Ishikawa (cell line): ENCODE results near the gene RPGRIP1.
A peak's percentile ranks its signal among the peaks of the same experiment; 100 is the strongest.

Experiments
- CEBPB ChIP-seq: IDR thresholded peaks from 2 replicates; pipeline ENCODE4 v1.6.1; 2012
- CREB1 ChIP-seq: IDR thresholded peaks from 2 replicates; pipeline ENCODE4 v1.6.1; 2012; ENCODE audit warnings: low read depth
- EGR1 ChIP-seq: IDR thresholded peaks from 2 replicates; pipeline ENCODE4 v1.6.1; 2012
- EP300 ChIP-seq: IDR thresholded peaks from 2 replicates; pipeline ENCODE4 v1.6.1; 2012; ENCODE audit warnings: borderline replicate concordance
- FOXM1 ChIP-seq: IDR thresholded peaks from 2 replicates; pipeline ENCODE4 v1.6.1; 2012; ENCODE audit warnings: low read depth, borderline replicate concordance
- MAX ChIP-seq: IDR thresholded peaks from 2 replicates; pipeline ENCODE4 v1.6.1; 2012
- NFIC ChIP-seq: IDR thresholded peaks from 2 replicates; pipeline ENCODE4 v1.6.1; 2012
- RAD21 ChIP-seq: IDR thresholded peaks from 2 replicates; pipeline ENCODE4 v1.6.1; 2012; ENCODE audit warnings: low read depth
- REST ChIP-seq: IDR thresholded peaks from 2 replicates; pipeline ENCODE4 v1.6.1; 2012; ENCODE audit warnings: low read depth, mild to moderate bottlenecking
- TAF1 ChIP-seq: IDR thresholded peaks from 2 replicates; pipeline ENCODE4 v1.6.1; 2012; ENCODE audit warnings: low read depth, mild to moderate bottlenecking
- TCF12 ChIP-seq: IDR thresholded peaks from 2 replicates; pipeline ENCODE4 v1.6.1; 2012; ENCODE audit warnings: low read depth
- TEAD4 ChIP-seq: IDR thresholded peaks from 2 replicates; pipeline ENCODE4 v1.6.1; 2012
- USF1 ChIP-seq: IDR thresholded peaks from 2 replicates; pipeline ENCODE4 v1.6.1; 2012
- YY1 ChIP-seq: IDR thresholded peaks from 2 replicates; pipeline ENCODE4 v1.6.1; 2012; ENCODE audit warnings: low read depth
- ZBTB7A ChIP-seq: IDR thresholded peaks from 2 replicates; pipeline ENCODE4 v1.6.1; 2012; ENCODE audit warnings: low read depth

The RPGRIP1 gene

GRCh38 chr14:21268617-21269251 lies 11.1 kb upstream of the RPGRIP1 start:
- TF ChIP-seq MAX, result 0 out of 2 replicates have a peak, but pooled peaks have one; percentile 18
- TF ChIP-seq RAD21, result no peak

GRCh38 chr14:21269252-21270046 lies 10.4 kb upstream of the RPGRIP1 start, which contains the start of gene HNRNPC:
HNRNPC (minus strand) TSS chr14:21269442; CDS start chr14:21234193, 35,249 bp downstream.
- peak; percentile 70 for TF ChIP-seq CREB1
- TF ChIP-seq YY1, result peak; percentile 91
- TF ChIP-seq TEAD4, result no peak
- TF ChIP-seq RAD21, result no peak
- TF ChIP-seq EGR1, result peak; percentile 70
- TF ChIP-seq TAF1, result peak; percentile 91
- TF ChIP-seq CEBPB, result peak; percentile 72
- no peak for TF ChIP-seq MAX

GRCh38 chr14:21275261-21275858 lies 4.5 kb upstream of the RPGRIP1 start:
- TF ChIP-seq ZBTB7A, result no peak
- TF ChIP-seq TCF12, result no peak
- no peak for TF ChIP-seq USF1
- no peak for TF ChIP-seq EP300
- no peak for TF ChIP-seq CREB1
- TF ChIP-seq RAD21, result no peak
- TF ChIP-seq TEAD4, result no peak
- TF ChIP-seq EGR1, result no peak
- TF ChIP-seq TAF1, result no peak
- TF ChIP-seq NFIC, result no peak
- no peak for TF ChIP-seq FOXM1
- TF ChIP-seq CEBPB, result no peak
- no peak for TF ChIP-seq REST
- no peak for TF ChIP-seq MAX
- TF ChIP-seq YY1, result no peak

GRCh38 chr14:21278632-21279031 lies 1.3 kb upstream of the RPGRIP1 start:
- no peak for TF ChIP-seq EGR1

GRCh38 chr14:21287168-21287567 lies 7.3 kb downstream of the RPGRIP1 start:
- TF ChIP-seq NFIC (no peak), REST (no peak), YY1 (no peak), MAX (no peak), EP300 (no peak), CEBPB (no peak), EGR1 (no peak), USF1 (no peak), TCF12 (no peak)

GRCh38 chr14:21298358-21298757 lies 18.5 kb downstream of the RPGRIP1 start:
- TF ChIP-seq NFIC (no peak), TAF1 (no peak), USF1 (no peak), TCF12 (no peak), EP300 (no peak), REST (no peak), EGR1 (no peak), YY1 (no peak), ZBTB7A (no peak)
